Measurements from ENCODE around the gene FGD2. TPM values are rescaled to one million over a fixed set of nuclear protein-coding genes. Genes with fewer than 3 reads are reported as not detected.

FGD2 gene
- total and polyA plus RNA-seq, 2 donors (not counting 1 experiment from before 2014, with no cell fraction given), result 352 to 682 TPM

DNA sequence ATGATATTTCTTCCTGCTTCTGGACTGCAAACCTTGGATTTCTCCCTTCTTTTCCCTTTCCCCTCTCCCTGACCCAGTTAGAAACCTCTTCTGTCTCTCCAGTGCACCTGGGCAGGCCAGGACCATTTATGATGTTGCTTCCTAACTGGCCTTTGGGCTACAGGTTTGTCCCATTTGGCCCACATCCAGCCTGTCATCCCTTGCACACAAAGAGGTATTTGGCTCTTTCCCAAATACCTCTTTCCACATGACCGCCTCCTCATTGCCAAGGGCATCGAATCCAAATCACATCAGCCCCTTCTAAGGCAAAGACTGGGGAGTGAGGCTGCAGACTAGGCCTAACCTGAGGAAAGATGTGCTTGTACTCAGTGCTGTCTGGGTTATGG, 13.6 kb downstream of the FGD2 start:
- no peak overlapping the region for H3K4me3 Mint-ChIP-seq
- CTCF ChIA-PET, result interaction anchor here (0.8 to 22.0 kb wide), 29 partner anchors 8 to 423 kb away, joined by 3 to 587 read pairs (median 6); partner anchors contain the start of genes C6orf89, FGD2, MTCH1 and PI16
- DNase-seq, result no peak
- no peaks in the 10 kb centered on the region for H3K9me3 Mint-ChIP-seq (ENCODE audit: insufficient read depth)
- H3K4me1 Mint-ChIP-seq, result peaks cover 23% of the 10 kb centered on the region
- Histone ChIP-seq H3K79me2 (ENCODE audit: control insufficient read depth, insufficient read depth, low read length) (peaks cover 63% of the 10 kb centered on the region), H3K4me2 (replicated peaks; ENCODE audit: low read depth, low read length, poor library complexity, severe bottlenecking) (no peak overlapping the region), H3K4me1 (ENCODE audit: control insufficient read depth in 2 of 2, insufficient read depth in 2 of 2, low read length in 2 of 2) (peaks cover 14 to 21% of the 10 kb centered on the region in 2 donors), H2AFZ (ENCODE audit: insufficient read depth, low read depth, low read length, poor library complexity, severe bottlenecking) (no peak overlapping the region), H3K9me3 (ENCODE audit: control extremely low read depth in 1 of 3, control insufficient read depth in 2 of 3, insufficient read depth in 1 of 3, low read length in 2 of 3) (no peaks in the 10 kb centered on the region), H3K9ac (ENCODE audit: low read length) (no peak overlapping the region), H3K36me3 (replicated peaks in 1 of 2; ENCODE audit: control extremely low read depth in 1 of 2, control insufficient read depth in 1 of 2, extremely low read depth in 1 of 2, insufficient read depth in 2 of 2, low read length in 1 of 2) (peaks cover 4 to 92% of the 10 kb centered on the region in 2 experiments), H3K27ac (ENCODE audit: low read length in 2 of 2) (peak overlapping the region in 1 of 2 donors; percentile 25), H3K4me3 (ENCODE audit: control extremely low read depth in 1 of 5, extremely low read depth in 1 of 5, insufficient read depth in 1 of 5, low read depth in 2 of 5, low read length in 4 of 5) (no peak overlapping the region), H3K27me3 (replicated peaks in 1 of 4; ENCODE audit: control extremely low read depth in 1 of 4, control insufficient read depth in 3 of 4, insufficient read depth in 4 of 4, low read length in 3 of 4) (no peaks in the 10 kb centered on the region), H4K20me1 (ENCODE audit: control insufficient read depth, insufficient read depth, low read length, poor library complexity, severe bottlenecking) (peaks cover 87% of the 10 kb centered on the region)
- WGBS (ENCODE audit: insufficient coverage), result no CpG with 5 or more reads among the region's 2 CpGs
- TF ChIP-seq, protein P1, sequence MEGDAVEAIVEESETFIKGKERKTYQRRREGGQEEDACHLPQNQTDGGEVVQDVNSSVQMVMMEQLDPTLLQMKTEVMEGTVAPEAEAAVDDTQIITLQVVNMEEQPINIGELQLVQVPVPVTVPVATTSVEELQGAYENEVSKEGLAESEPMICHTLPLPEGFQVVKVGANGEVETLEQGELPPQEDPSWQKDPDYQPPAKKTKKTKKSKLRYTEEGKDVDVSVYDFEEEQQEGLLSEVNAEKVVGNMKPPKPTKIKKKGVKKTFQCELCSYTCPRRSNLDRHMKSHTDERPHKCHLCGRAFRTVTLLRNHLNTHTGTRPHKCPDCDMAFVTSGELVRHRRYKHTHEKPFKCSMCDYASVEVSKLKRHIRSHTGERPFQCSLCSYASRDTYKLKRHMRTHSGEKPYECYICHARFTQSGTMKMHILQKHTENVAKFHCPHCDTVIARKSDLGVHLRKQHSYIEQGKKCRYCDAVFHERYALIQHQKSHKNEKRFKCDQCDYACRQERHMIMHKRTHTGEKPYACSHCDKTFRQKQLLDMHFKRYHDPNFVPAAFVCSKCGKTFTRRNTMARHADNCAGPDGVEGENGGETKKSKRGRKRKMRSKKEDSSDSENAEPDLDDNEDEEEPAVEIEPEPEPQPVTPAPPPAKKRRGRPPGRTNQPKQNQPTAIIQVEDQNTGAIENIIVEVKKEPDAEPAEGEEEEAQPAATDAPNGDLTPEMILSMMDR (IDR thresholded peaks at IDR 0.05), result no peak
- TF ChIP-seq EZH2 (IDR thresholded peaks at IDR 0.05; ENCODE audit: borderline replicate concordance, insufficient read depth, low read depth, low read length, poor library complexity, severe bottlenecking), result no peak
- intact Hi-C loops (cut with micrococcal nuclease), result no loop called here
- H3K27me3 Mint-ChIP-seq, result no peaks in the 10 kb centered on the region
- POLR2A ChIA-PET, result interaction anchor here (1.4 kb wide), 1 partner anchor 39 kb away, joined by 4 read pairs; no protein-coding TSS in a partner anchor
- ATAC-seq (ENCODE audit: low read depth), result no peak
- H3K27ac Mint-ChIP-seq, result peak overlapping the region; percentile 76

- Histone ChIP-seq H3K27ac (ENCODE audit: low read length in 2 of 2) (no peak overlapping the region), H3K36me3 (replicated peaks in 1 of 2; ENCODE audit: control extremely low read depth in 1 of 2, control insufficient read depth in 1 of 2, extremely low read depth in 1 of 2, insufficient read depth in 2 of 2, low read length in 1 of 2) (peaks cover 4 to 88% of the 10 kb centered on the region in 2 experiments), H3K9ac (ENCODE audit: low read length) (no peak overlapping the region), H3K79me2 (ENCODE audit: control insufficient read depth, insufficient read depth, low read length) (peaks cover 56% of the 10 kb centered on the region), H3K4me1 (ENCODE audit: control insufficient read depth in 2 of 2, insufficient read depth in 2 of 2, low read length in 2 of 2) (peaks cover 14 to 21% of the 10 kb centered on the region in 2 donors), H3K27me3 (replicated peaks in 1 of 4; ENCODE audit: control extremely low read depth in 1 of 4, control insufficient read depth in 3 of 4, insufficient read depth in 4 of 4, low read length in 3 of 4) (no peaks in the 10 kb centered on the region), H3K9me3 (ENCODE audit: control extremely low read depth in 1 of 3, control insufficient read depth in 2 of 3, insufficient read depth in 1 of 3, low read length in 2 of 3) (no peaks in the 10 kb centered on the region), H3K4me2 (replicated peaks; ENCODE audit: low read depth, low read length, poor library complexity, severe bottlenecking) (no peak overlapping the region), H2AFZ (ENCODE audit: insufficient read depth, low read depth, low read length, poor library complexity, severe bottlenecking) (no peak overlapping the region), H3K4me3 (ENCODE audit: control extremely low read depth in 1 of 5, extremely low read depth in 1 of 5, insufficient read depth in 1 of 5, low read depth in 2 of 5, low read length in 4 of 5) (no peak overlapping the region), H4K20me1 (ENCODE audit: control insufficient read depth, insufficient read depth, low read length, poor library complexity, severe bottlenecking) (peaks cover 82% of the 10 kb centered on the region)
- H3K4me3 Mint-ChIP-seq, result no peak overlapping the region
- H3K27ac Mint-ChIP-seq, result peak overlapping the region; percentile 15
- H3K27me3 Mint-ChIP-seq, result no peaks in the 10 kb centered on the region
- 89% methylated on average over 10 of the region's 12 CpGs for WGBS (ENCODE audit: insufficient coverage)
- ChIA-PET CTCF (interaction anchor here (0.6 to 22.0 kb wide), 9 partner anchors 9 to 261 kb away, joined by 3 to 587 read pairs (median 88); partner anchors contain the start of gene PIM1), POLR2A (interaction anchor here (0.6 to 1.8 kb wide), 3 partner anchors 115 to 254 kb away, joined by 5 to 8 read pairs (median 5); no protein-coding TSS in a partner anchor)
- H3K4me1 Mint-ChIP-seq, result peaks cover 23% of the 10 kb centered on the region
- intact Hi-C loops (cut with micrococcal nuclease), result no loop called here
- DNase-seq, result no peak
- no peaks in the 10 kb centered on the region for H3K9me3 Mint-ChIP-seq (ENCODE audit: insufficient read depth)
- ATAC-seq (ENCODE audit: low read depth), result no peak
- TF ChIP-seq, protein P1 (IDR thresholded peaks at IDR 0.05), result no peak
- no peak for TF ChIP-seq EZH2 (IDR thresholded peaks at IDR 0.05; ENCODE audit: borderline replicate concordance, insufficient read depth, low read depth, low read length, poor library complexity, severe bottlenecking)
These were observed 14.9 kb downstream of the FGD2 start for GRCh38 chr6:37020381-37020780.
